Calu3 (cell line): ENCODE data around the gene RCAN1. TPM values are rescaled to one million over a fixed set of nuclear protein-coding genes. Genes with fewer than 3 reads are reported as not detected.

Source experiments
- BruUV-seq: library from RNA; stranded (reverse); fragments of 400-500 nt; replicated peaks from 2 replicates; lab custom pipeline; 2021; lab: Mats Ljungman, UMichigan
- CTCF ChIA-PET: fragments of 300-600 bp; sonication (Branson Sonifier 250); formaldehyde crosslinking; loops from one replicate; lab custom pipeline; 2022; ENCODE audit warnings: antibody characterized with exemption; lab: Charles Lee
- DNase-seq: peaks from one replicate; pipeline ENCODE4 v3.0.0; 2022
- H3K27ac Mint-ChIP-seq: one replicate; pipeline ENCODE4 v1.8.0; 2022; ENCODE audit warnings: mixed read lengths; ENCODE audit not compliant: unreplicated experiment
- H3K27me3 Mint-ChIP-seq: one replicate; pipeline ENCODE4 v1.8.0; 2022; ENCODE audit warnings: mixed read lengths; ENCODE audit not compliant: unreplicated experiment
- H3K36me3 Mint-ChIP-seq: one replicate; pipeline ENCODE4 v1.8.0; 2022; ENCODE audit warnings: mild to moderate bottlenecking, moderate library complexity, mixed read lengths; ENCODE audit not compliant: insufficient read depth, unreplicated experiment
- H3K4me1 Mint-ChIP-seq: one replicate; pipeline ENCODE4 v1.8.0; 2022; ENCODE audit warnings: mild to moderate bottlenecking, low read depth, mixed read lengths; ENCODE audit not compliant: unreplicated experiment
- H3K4me3 Mint-ChIP-seq: one replicate; pipeline ENCODE4 v1.8.0; 2022; ENCODE audit warnings: mild to moderate bottlenecking, low read depth, moderate library complexity, mixed read lengths; ENCODE audit not compliant: unreplicated experiment
- H3K9me3 Mint-ChIP-seq: one replicate; pipeline ENCODE4 v1.8.0; 2022; ENCODE audit warnings: low read depth, mixed read lengths; ENCODE audit not compliant: unreplicated experiment
- intact Hi-C: fragments of 100-400 bp; cut with micrococcal nuclease; formaldehyde crosslinking; loops from one replicate; pipeline ENCODE4 v1.10.0; 2022; ENCODE audit not compliant: unreplicated experiment
- total RNA-seq: library from RNA; stranded (reverse); gene quantifications from 2 replicates; pipeline ENCODE4 v1.2.3, GENCODE V29; 2022
- TF ChIP-seq, protein P1 (sequence below): fragments of 200-600 bp; IDR thresholded peaks from one replicate; pipeline ENCODE4 v1.8.0; 2022; ENCODE audit warnings: antibody characterized with exemption; ENCODE audit not compliant: unreplicated experiment

The RCAN1 gene
- total RNA-seq, 1 experiment from 2014 or later: 25.4 TPM

DNA sequence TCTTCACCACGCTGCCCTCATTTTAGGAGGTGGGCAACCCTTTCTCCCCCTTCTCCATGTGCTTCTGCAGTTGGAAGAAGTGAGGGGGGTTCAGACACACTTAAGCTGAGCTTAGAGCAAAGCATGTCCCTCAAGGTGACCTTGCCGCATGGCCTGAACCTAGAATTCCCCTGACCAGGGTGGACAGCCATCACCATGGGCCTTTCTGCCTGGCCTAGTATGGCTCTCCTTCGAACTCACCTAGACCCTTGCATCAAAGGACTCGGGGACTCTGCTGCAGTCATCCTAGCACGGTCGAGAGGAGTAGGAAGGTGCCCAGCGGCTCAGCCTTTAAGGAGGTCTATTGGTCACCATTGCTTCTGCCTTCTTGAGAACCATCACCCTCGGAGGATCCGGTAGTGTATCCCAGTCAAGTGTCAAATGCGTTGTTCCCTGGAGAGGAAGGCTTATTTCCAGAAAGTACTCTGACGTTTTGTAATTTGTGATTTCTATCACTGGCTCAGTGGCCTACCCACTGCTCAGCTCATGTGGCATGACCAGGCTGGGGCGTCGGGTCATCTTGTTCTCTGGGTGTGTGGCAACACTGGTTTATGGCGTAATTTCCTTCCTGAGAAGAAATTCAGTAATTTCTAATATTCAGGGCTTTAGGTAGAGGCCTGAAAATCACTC is 103.0 kb downstream of the RCAN1 start, which contains the start of gene KCNE1:
KCNE1 (minus strand) TSS at position 424 of the 669 bp plus-strand sequence. CDS start 62,576 bp downstream, outside the sequence.
- intact Hi-C loops: no loop called here
- peaks cover 9% of the 10 kb centered on the region for H3K36me3 Mint-ChIP-seq
- H3K4me3 Mint-ChIP-seq: no peak within 1 kb of the TSS
- TF ChIP-seq, protein P1, sequence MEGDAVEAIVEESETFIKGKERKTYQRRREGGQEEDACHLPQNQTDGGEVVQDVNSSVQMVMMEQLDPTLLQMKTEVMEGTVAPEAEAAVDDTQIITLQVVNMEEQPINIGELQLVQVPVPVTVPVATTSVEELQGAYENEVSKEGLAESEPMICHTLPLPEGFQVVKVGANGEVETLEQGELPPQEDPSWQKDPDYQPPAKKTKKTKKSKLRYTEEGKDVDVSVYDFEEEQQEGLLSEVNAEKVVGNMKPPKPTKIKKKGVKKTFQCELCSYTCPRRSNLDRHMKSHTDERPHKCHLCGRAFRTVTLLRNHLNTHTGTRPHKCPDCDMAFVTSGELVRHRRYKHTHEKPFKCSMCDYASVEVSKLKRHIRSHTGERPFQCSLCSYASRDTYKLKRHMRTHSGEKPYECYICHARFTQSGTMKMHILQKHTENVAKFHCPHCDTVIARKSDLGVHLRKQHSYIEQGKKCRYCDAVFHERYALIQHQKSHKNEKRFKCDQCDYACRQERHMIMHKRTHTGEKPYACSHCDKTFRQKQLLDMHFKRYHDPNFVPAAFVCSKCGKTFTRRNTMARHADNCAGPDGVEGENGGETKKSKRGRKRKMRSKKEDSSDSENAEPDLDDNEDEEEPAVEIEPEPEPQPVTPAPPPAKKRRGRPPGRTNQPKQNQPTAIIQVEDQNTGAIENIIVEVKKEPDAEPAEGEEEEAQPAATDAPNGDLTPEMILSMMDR: no peak
- no peak for DNase-seq
- BruUV-seq: no TSS peak
- CTCF ChIA-PET: no interaction called here
- H3K27me3 Mint-ChIP-seq: peaks cover 6% of the 10 kb centered on the region
- peak within 1 kb of the TSS; percentile 7 for H3K27ac Mint-ChIP-seq
- peaks cover 7% of the 10 kb centered on the region for H3K4me1 Mint-ChIP-seq
- no peaks in the 10 kb centered on the region for H3K9me3 Mint-ChIP-seq

DNA sequence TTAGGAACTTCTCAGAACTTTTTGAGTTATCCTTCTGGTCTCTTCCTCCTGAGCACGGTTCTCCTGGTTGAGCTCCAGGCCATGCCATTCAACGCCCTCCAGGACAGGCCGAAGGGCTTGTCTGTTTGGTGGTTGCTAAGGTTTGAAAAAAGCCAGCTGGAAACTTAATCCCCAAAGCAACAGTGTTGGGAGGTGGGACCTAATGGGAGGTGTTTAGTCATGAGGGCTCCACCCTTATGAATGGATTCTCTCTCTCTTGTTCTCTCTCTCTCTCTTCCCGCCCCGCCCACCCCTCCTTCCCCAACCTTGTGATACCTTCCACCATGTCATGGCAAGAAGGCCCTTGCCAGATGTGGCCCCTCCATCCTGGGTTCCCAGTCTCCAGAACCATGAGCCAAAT is 103.7 kb downstream of the RCAN1 start:
- no peak overlapping the region for H3K27ac Mint-ChIP-seq
- intact Hi-C loops: no loop called here
- peaks cover 9% of the 10 kb centered on the region for H3K36me3 Mint-ChIP-seq
- no peaks in the 10 kb centered on the region for H3K9me3 Mint-ChIP-seq
- CTCF ChIA-PET: interaction anchor here (0.8 to 1.5 kb wide), 5 partner anchors 15 to 110 kb away, joined by 3 to 33 read pairs (median 12); no protein-coding TSS in a partner anchor
- no peak for DNase-seq
- H3K27me3 Mint-ChIP-seq: peaks cover 12% of the 10 kb centered on the region
- no TSS peak for BruUV-seq
- H3K4me1 Mint-ChIP-seq: peaks cover 7% of the 10 kb centered on the region
- TF ChIP-seq, protein P1: no peak
- no peak overlapping the region for H3K4me3 Mint-ChIP-seq

DNA sequence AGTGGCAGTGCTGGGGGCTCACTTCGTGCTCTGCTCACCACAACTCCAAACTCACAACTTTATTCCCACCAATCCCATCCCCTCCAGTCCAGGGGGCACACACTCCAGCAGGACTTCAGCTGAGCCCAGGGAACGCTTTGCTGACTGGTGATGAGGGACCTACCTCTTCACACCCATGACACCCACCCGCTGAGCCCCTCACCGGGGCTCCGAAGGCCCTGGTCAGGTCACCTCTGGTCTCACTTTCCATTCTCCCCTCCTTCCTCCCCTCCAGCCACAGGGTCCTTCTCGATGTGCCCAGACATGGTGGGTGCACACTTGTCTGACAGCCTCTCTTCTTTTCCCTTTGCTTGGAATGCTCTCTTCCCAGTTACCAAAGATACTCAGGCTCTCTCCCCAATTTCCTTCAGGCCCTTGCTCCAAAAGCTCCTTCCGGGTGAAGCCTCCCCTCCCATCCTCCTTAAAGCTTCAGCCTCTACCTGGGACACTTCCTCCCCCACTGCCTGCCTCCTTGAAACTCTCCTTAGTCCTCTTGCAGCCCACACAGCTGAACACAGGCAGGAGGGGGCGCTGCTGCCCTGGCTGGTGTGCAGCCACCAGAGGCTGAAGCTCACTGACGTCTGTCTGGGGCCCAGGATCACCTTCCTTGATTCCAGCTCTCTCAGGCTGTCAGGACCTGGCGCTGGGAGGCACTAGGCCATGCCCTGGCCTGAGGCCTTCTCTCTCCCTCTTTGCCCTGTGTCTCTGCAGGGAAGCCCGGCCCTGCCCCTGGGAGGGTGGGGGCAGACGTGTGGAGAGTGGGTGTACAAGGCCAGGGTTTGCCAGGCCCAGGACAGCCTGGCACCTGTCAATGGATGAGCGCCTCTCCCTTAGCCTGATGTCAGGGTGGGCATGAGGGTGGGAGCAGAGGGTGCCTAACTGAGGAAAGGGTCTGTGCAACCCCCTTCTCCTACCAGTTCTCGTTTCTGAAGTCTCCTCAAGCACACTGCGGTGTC is 104.5 kb downstream of the RCAN1 start:
- TF ChIP-seq, protein P1: peak; percentile 49
- Mint-ChIP-seq H3K27ac (no peak overlapping the region), H3K36me3 (peaks cover 9% of the 10 kb centered on the region), H3K4me1 (peaks cover 7% of the 10 kb centered on the region), H3K9me3 (no peaks in the 10 kb centered on the region), H3K27me3 (peaks cover 12% of the 10 kb centered on the region), H3K4me3 (no peak overlapping the region)
- intact Hi-C loops: loop anchor here (1.0 kb wide), 1 partner anchor 72 kb away; no protein-coding TSS in a partner anchor
- no TSS peak for BruUV-seq
- peak; percentile 81 for DNase-seq
- CTCF ChIA-PET: interaction anchor here (0.7 to 1.5 kb wide), 7 partner anchors 11 to 1701 kb away, joined by 3 to 33 read pairs (median 7); no protein-coding TSS in a partner anchor

DNA sequence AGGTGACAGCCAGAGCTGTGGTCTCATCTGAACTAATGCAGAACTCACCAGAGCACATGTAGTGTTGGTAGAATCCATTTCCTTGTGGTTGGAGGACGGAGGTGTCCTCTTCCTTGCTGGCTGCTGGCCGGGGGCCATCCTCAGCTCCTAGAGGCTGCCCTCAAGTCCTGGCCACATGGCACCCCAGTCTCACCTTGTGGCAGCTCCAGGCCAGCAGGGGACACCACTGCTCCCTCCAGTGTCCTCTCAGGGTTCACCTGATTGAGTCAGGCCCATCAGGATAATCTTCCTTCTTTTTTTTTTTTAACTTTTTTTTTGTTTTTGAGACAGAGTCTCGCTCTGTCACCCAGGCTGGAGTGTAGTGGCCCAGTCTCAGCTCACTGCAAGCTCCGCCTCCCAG is 105.8 kb downstream of the RCAN1 start:
- intact Hi-C loops: no loop called here
- peaks cover 7% of the 10 kb centered on the region for H3K4me1 Mint-ChIP-seq
- H3K4me3 Mint-ChIP-seq: no peak overlapping the region
- CTCF ChIA-PET: interaction anchor here (1.4 kb wide), 1 partner anchor 94 kb away, joined by 8 read pairs; no protein-coding TSS in a partner anchor
- TF ChIP-seq, protein P1: no peak
- BruUV-seq: no TSS peak
- H3K36me3 Mint-ChIP-seq: peaks cover 9% of the 10 kb centered on the region
- H3K27ac Mint-ChIP-seq: no peak overlapping the region
- no peak for DNase-seq
- no peaks in the 10 kb centered on the region for H3K9me3 Mint-ChIP-seq
- peaks cover 24% of the 10 kb centered on the region for H3K27me3 Mint-ChIP-seq
